H1 (cell line): Measurements from ENCODE around the gene PLXNA4.

ENCODE experiments used
- EP300 ChIP-seq, 2 experiments: IDR thresholded peaks; 1 replicate in 1 of 2; 2 replicates in 1 of 2; pipeline ENCODE4 v1.6.1; 2011 to 2012; ENCODE audit warnings: low read depth in 2 of 2, low read length in 2 of 2, mild to moderate bottlenecking in 2 of 2, borderline replicate concordance in 1 of 2, inconsistent platforms in 1 of 2, moderate library complexity in 1 of 2
- EZH2 ChIP-seq: fragments of 200-600 bp; sonication (generic); IDR thresholded peaks from 2 replicates; pipeline ENCODE4 v1.7.1; 2012; ENCODE audit warnings: low read depth, mild to moderate bottlenecking, moderate library complexity, low read length, inconsistent platforms; ENCODE audit not compliant: severe bottlenecking
- GABPA ChIP-seq: IDR thresholded peaks from 2 replicates; pipeline ENCODE4 v1.6.1; 2011; ENCODE audit warnings: mild to moderate bottlenecking, low read length, moderate library complexity, borderline replicate concordance; ENCODE audit not compliant: insufficient read depth
- KDM1A ChIP-seq: fragments of 200-600, 300-600 bp; sonication (generic); IDR thresholded peaks from 2 replicates; pipeline ENCODE4 v1.7.1; 2016; ENCODE audit warnings: mild to moderate bottlenecking, low read length, borderline replicate concordance
- POLR2A ChIP-seq, 2 experiments: IDR thresholded peaks; 1 replicate in 1 of 2; 2 replicates in 1 of 2; pipeline ENCODE4 v1.6.1; 2011; ENCODE audit warnings: low read depth in 2 of 2, low read length in 2 of 2, mild to moderate bottlenecking in 2 of 2; ENCODE audit errors: control extremely low read depth in 1 of 2
- RAD21 ChIP-seq, 2 experiments: IDR thresholded peaks in 1 of 2; conservative IDR thresholded peaks in 1 of 2; 2 replicates each; pipeline ENCODE4 v1.6.1; 2011; ENCODE audit warnings: low read depth in 2 of 2, low read length in 2 of 2, improper control_type of control experiment in 1 of 2, inconsistent platforms in 1 of 2, mild to moderate bottlenecking in 1 of 2, moderate library complexity in 1 of 2
- TBP ChIP-seq: IDR thresholded peaks from 2 replicates; pipeline ENCODE4 v1.6.1; 2011; ENCODE audit warnings: low read depth, low read length, improper control_type of control experiment
- TF ChIP-seq, protein P1 (sequence below), 3 experiments: IDR thresholded peaks; 1 replicate in 2 of 3; 2 replicates in 1 of 3; pipeline versions ENCODE4 v1.5.1 to v1.6.1; 2011; ENCODE audit warnings: low read length in 3 of 3, mild to moderate bottlenecking in 3 of 3, inconsistent platforms in 2 of 3, low read depth in 1 of 3, moderate library complexity in 1 of 3; ENCODE audit not compliant: insufficient read depth in 1 of 3; ENCODE audit errors: control extremely low read depth in 1 of 3
- TF ChIP-seq, protein P2 (sequence below): fragments of 300-600 bp; sonication (generic); IDR thresholded peaks from 2 replicates; pipeline ENCODE4 v1.7.1; 2012; ENCODE audit warnings: low read length, moderate library complexity, mild to moderate bottlenecking, inconsistent platforms; ENCODE audit not compliant: insufficient replicate concordance
- TF ChIP-seq, protein P3 (sequence below): IDR thresholded peaks from 2 replicates; pipeline ENCODE4 v1.6.1; 2011; ENCODE audit warnings: low read length, improper control_type of control experiment

DNA sequence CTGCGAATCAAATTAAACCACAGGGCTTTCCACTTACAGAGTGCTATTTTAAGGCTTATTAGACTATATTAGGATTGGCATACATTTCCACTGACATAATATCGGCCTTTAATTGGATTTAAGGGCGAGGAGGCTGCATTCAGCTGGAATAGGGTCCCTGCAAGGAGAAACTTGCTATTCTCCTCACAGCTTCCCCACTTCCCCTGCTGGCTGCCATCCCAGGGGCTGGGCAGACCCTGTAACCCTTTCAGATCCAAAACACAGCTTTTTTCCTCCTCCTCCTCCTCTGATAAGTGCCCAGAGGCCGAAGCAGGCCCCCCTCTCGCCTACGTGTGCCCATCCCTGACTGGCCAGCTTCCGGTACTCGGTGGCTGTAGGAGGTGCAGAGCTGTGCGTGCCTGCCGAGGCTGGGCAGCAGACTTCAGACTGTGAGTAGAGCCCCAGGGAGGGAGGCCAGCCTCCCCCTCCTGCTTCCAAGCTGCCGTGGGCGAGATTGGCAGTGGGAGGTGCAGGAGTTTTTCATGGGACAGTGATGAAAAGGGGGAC is 224.2 kb downstream of the PLXNA4 start:
- TF ChIP-seq, protein P1, sequence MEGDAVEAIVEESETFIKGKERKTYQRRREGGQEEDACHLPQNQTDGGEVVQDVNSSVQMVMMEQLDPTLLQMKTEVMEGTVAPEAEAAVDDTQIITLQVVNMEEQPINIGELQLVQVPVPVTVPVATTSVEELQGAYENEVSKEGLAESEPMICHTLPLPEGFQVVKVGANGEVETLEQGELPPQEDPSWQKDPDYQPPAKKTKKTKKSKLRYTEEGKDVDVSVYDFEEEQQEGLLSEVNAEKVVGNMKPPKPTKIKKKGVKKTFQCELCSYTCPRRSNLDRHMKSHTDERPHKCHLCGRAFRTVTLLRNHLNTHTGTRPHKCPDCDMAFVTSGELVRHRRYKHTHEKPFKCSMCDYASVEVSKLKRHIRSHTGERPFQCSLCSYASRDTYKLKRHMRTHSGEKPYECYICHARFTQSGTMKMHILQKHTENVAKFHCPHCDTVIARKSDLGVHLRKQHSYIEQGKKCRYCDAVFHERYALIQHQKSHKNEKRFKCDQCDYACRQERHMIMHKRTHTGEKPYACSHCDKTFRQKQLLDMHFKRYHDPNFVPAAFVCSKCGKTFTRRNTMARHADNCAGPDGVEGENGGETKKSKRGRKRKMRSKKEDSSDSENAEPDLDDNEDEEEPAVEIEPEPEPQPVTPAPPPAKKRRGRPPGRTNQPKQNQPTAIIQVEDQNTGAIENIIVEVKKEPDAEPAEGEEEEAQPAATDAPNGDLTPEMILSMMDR (IDR thresholded peaks at IDR 0.05; ENCODE audit: control extremely low read depth in 1 of 3, insufficient read depth in 1 of 3, low read depth in 1 of 3, low read length in 3 of 3) = no peak
- TF ChIP-seq, protein P2, sequence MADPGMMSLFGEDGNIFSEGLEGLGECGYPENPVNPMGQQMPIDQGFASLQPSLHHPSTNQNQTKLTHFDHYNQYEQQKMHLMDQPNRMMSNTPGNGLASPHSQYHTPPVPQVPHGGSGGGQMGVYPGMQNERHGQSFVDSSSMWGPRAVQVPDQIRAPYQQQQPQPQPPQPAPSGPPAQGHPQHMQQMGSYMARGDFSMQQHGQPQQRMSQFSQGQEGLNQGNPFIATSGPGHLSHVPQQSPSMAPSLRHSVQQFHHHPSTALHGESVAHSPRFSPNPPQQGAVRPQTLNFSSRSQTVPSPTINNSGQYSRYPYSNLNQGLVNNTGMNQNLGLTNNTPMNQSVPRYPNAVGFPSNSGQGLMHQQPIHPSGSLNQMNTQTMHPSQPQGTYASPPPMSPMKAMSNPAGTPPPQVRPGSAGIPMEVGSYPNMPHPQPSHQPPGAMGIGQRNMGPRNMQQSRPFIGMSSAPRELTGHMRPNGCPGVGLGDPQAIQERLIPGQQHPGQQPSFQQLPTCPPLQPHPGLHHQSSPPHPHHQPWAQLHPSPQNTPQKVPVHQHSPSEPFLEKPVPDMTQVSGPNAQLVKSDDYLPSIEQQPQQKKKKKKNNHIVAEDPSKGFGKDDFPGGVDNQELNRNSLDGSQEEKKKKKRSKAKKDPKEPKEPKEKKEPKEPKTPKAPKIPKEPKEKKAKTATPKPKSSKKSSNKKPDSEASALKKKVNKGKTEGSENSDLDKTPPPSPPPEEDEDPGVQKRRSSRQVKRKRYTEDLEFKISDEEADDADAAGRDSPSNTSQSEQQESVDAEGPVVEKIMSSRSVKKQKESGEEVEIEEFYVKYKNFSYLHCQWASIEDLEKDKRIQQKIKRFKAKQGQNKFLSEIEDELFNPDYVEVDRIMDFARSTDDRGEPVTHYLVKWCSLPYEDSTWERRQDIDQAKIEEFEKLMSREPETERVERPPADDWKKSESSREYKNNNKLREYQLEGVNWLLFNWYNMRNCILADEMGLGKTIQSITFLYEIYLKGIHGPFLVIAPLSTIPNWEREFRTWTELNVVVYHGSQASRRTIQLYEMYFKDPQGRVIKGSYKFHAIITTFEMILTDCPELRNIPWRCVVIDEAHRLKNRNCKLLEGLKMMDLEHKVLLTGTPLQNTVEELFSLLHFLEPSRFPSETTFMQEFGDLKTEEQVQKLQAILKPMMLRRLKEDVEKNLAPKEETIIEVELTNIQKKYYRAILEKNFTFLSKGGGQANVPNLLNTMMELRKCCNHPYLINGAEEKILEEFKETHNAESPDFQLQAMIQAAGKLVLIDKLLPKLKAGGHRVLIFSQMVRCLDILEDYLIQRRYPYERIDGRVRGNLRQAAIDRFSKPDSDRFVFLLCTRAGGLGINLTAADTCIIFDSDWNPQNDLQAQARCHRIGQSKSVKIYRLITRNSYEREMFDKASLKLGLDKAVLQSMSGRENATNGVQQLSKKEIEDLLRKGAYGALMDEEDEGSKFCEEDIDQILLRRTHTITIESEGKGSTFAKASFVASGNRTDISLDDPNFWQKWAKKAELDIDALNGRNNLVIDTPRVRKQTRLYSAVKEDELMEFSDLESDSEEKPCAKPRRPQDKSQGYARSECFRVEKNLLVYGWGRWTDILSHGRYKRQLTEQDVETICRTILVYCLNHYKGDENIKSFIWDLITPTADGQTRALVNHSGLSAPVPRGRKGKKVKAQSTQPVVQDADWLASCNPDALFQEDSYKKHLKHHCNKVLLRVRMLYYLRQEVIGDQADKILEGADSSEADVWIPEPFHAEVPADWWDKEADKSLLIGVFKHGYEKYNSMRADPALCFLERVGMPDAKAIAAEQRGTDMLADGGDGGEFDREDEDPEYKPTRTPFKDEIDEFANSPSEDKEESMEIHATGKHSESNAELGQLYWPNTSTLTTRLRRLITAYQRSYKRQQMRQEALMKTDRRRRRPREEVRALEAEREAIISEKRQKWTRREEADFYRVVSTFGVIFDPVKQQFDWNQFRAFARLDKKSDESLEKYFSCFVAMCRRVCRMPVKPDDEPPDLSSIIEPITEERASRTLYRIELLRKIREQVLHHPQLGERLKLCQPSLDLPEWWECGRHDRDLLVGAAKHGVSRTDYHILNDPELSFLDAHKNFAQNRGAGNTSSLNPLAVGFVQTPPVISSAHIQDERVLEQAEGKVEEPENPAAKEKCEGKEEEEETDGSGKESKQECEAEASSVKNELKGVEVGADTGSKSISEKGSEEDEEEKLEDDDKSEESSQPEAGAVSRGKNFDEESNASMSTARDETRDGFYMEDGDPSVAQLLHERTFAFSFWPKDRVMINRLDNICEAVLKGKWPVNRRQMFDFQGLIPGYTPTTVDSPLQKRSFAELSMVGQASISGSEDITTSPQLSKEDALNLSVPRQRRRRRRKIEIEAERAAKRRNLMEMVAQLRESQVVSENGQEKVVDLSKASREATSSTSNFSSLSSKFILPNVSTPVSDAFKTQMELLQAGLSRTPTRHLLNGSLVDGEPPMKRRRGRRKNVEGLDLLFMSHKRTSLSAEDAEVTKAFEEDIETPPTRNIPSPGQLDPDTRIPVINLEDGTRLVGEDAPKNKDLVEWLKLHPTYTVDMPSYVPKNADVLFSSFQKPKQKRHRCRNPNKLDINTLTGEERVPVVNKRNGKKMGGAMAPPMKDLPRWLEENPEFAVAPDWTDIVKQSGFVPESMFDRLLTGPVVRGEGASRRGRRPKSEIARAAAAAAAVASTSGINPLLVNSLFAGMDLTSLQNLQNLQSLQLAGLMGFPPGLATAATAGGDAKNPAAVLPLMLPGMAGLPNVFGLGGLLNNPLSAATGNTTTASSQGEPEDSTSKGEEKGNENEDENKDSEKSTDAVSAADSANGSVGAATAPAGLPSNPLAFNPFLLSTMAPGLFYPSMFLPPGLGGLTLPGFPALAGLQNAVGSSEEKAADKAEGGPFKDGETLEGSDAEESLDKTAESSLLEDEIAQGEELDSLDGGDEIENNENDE = no peak
- TF ChIP-seq GABPA (no peak), KDM1A (no peak), POLR2A (IDR thresholded peaks at IDR 0.05; ENCODE audit: control extremely low read depth in 1 of 2, low read depth in 2 of 2, low read length in 2 of 2) (no peak), TBP (no peak), EP300 (IDR thresholded peaks at IDR 0.05; ENCODE audit: borderline replicate concordance in 1 of 2, low read depth in 2 of 2, low read length in 2 of 2) (no peak), RAD21 (IDR thresholded peaks at IDR 0.05 in 1 of 2, conservative IDR thresholded peaks at IDR 0.05 in 1 of 2; ENCODE audit: low read depth in 2 of 2, low read length in 2 of 2) (no peak), EZH2 (no peak)
- TF ChIP-seq, protein P3, sequence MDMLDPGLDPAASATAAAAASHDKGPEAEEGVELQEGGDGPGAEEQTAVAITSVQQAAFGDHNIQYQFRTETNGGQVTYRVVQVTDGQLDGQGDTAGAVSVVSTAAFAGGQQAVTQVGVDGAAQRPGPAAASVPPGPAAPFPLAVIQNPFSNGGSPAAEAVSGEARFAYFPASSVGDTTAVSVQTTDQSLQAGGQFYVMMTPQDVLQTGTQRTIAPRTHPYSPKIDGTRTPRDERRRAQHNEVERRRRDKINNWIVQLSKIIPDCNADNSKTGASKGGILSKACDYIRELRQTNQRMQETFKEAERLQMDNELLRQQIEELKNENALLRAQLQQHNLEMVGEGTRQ = no peak
